GM18499 (cell line): ENCODE results near the gene DPH1.

ENCODE experiments used
- ATAC-seq: cut with Tn5 transposase; IDR thresholded peaks from one replicate; pipeline ENCODE4 v1.9.1; 2021; ENCODE audit warnings: moderate number of reproducible peaks; ENCODE audit not compliant: insufficient read depth, unreplicated experiment

Gene DPH1

GRCh38 chr17:2059547-2060384, 29.8 kb downstream of the DPH1 start:
- no peak for ATAC-seq

DNA sequence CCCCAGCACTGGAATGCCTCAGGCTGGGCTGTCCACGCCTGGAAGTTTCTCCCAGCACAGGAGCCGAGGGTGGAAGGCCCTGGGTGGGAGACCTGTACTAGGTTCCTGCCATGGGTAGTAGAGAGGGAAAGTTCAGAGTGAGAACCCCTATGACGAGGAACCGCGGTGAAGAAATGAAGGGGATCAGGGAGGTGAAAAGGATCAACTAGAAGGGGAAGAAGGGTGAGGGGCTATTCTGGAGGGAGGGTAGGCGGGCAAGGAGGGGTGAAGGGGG, 30.4 kb downstream of the DPH1 start:
- ATAC-seq, result no peak

GRCh38 chr17:2060681-2061440, 30.9 kb downstream of the DPH1 start:
- no peak for ATAC-seq

GRCh38 chr17:2061441-2061958, 31.5 kb downstream of the DPH1 start:
- no peak for ATAC-seq

GRCh38 chr17:2062571-2063183, 32.7 kb downstream of the DPH1 start:
- ATAC-seq, result no peak

DNA sequence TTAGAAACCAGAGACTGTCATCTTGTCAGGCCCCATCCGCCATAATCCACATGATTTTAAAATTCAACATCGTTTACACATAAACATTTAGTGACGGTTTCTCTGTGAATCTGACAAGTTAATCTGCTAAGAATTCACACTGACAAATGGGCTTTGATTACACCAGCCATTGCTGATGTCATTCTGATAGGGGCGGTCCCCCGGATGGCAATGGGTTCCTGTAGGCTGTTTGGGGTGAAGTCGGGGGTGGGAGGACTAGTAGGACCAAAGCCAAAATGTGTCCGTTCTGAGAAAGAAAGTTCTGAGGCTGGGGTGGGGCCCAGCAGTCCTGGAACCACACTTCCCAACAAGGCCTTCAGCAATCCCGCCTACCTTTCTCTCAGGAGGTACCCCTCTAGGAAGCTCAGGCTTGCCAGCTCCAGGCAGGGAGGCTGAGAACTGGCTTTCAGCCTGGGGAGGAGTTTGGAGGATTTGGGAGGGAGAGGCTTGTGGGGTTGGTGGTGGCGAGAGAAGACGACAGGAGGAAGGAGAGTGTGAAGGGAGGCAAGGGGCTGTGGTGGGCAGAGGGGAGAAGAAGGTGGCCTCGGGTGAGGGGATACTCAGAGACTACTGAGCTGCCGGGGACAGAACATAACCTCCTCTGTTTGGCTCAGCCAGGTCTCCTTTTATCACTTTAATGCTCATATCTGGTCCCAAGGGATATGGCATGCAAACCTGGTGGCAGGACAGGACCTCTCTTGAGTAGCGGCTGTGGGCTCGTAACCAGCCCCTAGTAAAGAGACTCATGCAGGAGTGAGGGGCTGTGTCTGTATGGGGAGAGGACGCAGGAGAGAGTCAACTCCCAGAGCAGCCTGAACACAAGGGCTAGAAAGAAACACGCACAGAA, 33.6 kb downstream of the DPH1 start:
- no peak for ATAC-seq

DNA sequence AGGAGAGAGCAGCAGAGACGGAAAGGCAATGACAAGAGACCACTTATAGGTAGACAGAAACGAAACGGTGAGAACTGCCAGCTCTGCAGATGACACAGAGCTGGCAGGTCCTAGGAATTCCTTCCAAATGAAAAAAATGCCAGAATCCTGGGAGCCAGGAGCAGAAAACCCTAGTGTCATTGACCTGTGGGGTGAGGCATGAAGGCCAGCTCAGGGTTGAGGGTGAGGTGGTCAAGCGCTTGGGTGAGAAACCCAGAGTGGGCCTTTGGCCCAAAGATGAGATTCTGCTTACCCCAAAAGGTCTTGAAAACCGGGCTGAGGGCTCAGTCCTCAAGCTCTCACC, 34.2 kb downstream of the DPH1 start:
- no peak for ATAC-seq

DNA sequence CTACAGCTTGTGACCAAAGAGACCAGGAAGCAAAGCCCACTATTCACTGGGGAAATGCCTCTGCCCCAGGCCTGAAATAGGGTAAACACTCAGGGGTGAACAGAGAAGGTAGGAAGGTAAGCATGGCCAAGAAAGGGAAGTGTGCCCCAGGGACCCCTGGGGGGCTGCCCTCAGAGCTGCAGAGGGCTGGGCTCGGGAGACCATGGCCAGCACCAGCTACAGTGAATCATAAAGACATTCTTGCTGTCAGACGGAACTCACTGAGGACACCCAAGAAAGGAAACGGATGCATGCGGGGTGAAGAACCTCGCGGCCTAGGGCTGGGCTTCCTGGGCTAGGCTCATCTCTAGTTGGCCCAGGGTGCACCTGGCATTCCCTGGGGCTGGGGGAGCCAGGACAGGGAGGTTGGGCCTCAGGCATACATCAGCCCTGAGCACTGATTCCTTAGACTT, 34.6 kb downstream of the DPH1 start:
- ATAC-seq, result no peak

DNA sequence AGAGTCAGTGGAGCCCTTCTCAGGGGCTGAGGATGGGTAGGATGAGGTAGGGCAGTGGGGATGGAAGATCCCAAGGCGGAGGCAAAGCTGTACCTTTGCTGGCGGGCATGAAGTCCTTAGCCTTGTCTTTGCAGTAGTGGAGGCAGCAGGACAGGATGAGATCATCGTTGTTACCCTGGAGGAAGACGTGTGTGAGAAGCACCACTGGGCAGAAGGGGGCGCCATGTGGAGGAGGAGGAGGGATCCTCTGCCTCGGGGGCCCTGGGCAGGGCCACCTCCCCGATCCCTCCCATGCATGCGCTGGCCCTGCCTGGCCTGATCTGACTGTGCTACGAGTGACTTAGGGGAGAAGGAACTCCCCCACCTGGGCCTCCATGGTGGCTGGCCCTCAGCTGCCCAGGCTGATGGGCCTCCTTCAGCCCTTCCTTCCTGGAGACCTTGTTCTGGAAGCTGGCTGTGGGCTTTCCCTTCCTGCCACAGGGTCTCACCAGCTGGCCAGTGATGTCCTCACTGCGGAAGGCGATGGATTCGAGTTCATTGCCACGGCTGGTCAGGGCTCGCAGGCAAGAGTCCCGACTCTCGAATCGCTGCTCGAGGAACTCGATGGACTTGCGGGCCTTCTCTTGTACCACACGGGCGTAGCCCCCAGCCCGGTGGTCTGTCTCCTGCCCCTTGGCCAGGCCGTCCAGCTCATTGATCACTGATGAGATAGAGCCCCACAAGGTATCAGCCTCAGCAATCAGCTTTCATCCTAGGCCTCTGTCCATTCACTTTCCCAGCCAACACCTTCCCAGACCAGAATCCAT, 35.2 kb downstream of the DPH1 start:
- no peak for ATAC-seq

- ATAC-seq, result no peak
Measured at GRCh38 chr17:2065949-2066400, 36.0 kb downstream of the DPH1 start.

DNA sequence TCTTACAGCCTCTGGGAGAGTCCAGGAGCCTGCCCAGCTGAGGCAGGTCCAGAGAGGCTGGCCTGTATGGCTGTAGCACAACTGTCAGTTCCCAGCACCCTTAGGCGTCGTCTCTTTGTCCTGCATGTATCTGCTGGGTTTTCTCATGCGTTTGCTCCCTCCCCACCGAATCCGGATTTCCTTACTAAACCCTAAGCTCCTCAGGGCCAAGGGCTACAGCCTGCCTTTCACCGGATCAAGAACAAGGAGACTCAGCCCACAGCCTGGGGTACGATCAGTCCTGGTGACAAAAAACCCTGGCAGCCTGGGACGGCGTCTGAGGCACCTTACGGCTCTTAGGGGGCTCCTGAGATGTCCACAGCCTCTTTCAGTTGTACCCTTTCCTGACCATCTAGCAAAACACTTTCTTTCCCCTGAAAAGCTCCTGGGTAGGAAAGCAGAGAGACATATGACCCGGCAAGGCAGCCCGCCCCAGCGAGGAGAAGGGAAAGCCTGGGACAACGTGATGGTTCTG, 37.2 kb downstream of the DPH1 start:
- no peak for ATAC-seq

DNA sequence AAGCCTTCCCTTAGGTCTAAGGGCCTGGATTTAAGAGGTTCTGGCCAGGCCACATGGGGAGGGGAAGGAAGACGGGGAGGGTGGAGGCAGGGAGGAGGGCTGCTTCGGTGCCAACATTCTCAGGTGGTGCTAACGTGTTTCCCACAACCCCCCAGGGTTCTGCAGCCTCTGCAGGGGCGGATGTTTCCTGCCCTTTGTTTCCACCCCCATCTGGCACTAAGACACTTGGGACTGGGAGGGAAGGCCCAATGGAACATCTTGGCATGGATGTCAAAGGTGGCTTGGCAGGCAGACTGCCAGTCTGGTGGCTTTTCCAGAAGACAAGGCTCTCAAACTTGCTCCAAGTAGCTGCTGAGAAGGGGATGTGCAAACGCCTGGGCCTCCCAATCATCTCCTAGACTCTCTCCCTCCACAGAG, 37.7 kb downstream of the DPH1 start:
- ATAC-seq, result no peak

GRCh38 chr17:2068031-2068518, 38.1 kb downstream of the DPH1 start:
- ATAC-seq, result no peak

- ATAC-seq, result no peak
Measured at GRCh38 chr17:2068519-2069051, 38.6 kb downstream of the DPH1 start.

GRCh38 chr17:2070241-2071023, 40.5 kb downstream of the DPH1 start:
- peak; percentile 43 for ATAC-seq

- ATAC-seq, result no peak
Measured at GRCh38 chr17:2071024-2071385, 41.1 kb downstream of the DPH1 start.

DNA sequence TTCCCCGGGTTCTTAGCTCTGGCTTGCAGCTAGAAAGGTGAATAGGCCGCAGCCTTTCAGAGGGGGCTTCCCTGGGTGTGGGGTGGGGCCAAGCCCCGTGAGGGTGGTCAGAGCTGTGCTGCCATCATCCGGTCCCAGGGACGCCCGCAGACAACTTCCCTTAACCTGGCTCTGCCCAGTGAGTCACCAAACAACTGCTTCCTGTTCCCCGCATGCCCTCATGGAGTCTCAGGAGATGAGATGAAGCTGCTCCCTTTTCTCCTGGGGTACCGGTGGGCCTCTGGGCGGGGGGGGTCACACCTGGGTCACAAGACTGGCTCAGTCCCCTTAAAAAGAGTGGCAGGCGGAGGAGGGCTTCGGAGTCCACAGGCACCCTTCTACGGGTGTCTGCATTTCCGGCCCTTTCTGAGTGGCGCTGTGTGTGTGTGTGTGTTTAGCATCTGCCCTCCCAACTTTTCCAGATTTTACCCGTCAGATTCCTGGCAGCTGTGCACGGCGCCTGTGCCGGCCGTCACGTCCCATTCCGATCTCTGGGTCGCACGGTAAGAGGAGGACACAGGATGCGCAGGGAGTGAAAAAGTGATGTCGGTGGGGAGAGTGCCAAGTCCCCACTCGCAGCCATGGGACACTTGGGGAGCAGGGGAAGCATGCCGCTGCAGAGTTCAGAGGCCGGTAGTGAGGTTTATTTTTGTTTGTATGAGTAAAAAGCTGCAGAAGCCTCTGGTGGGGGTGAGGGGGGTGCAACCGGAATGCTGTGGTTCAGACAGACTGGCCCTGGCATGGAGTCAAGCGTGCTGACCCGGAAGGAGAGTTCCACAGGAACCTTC, 41.7 kb downstream of the DPH1 start:
- ATAC-seq, result no peak
